HuH-7 (cell line): ENCODE results near the gene ST6GALNAC2.
"Not testable (repeated sequence)": the region's sequence is repeated elsewhere in the genome, so short reads cannot be mapped to it uniquely, and the experiment has no call there.

ENCODE experiments used
- DNase-seq: peaks from one replicate; pipeline ENCODE4 v3.0.0; 2011; ENCODE audit warnings: low spot score

Gene ST6GALNAC2

GRCh38 chr17:76570457-76570856, 15.2 kb downstream of the ST6GALNAC2 start:
- DNase-seq, result no peak

- DNase-seq, result no peak
These were observed 15.9 kb downstream of the ST6GALNAC2 start for GRCh38 chr17:76569607-76570279.

GRCh38 chr17:76568811-76569221, 16.8 kb downstream of the ST6GALNAC2 start:
- no peak for DNase-seq

- DNase-seq, result no peak
These were observed 17.8 kb downstream of the ST6GALNAC2 start for GRCh38 chr17:76567634-76568432.

- DNase-seq, result no peak
These were observed 18.6 kb downstream of the ST6GALNAC2 start for GRCh38 chr17:76566988-76567431.

- no peak for DNase-seq
These were observed 19.1 kb downstream of the ST6GALNAC2 start for GRCh38 chr17:76566613-76566943.

GRCh38 chr17:76565728-76566612, 19.7 kb downstream of the ST6GALNAC2 start:
- no peak for DNase-seq

- not testable (repeated sequence) for DNase-seq
These were observed 20.5 kb downstream of the ST6GALNAC2 start for GRCh38 chr17:76564991-76565727.

- not testable (repeated sequence) for DNase-seq
These were observed 22.3 kb downstream of the ST6GALNAC2 start for GRCh38 chr17:76563359-76563758.

- DNase-seq, result no peak
These were observed 22.9 kb downstream of the ST6GALNAC2 start for GRCh38 chr17:76562734-76563148.

GRCh38 chr17:76561799-76562268, 23.8 kb downstream of the ST6GALNAC2 start:
- DNase-seq, result no peak

GRCh38 chr17:76561332-76561731, 24.3 kb downstream of the ST6GALNAC2 start:
- DNase-seq, result no peak

GRCh38 chr17:76560877-76561221, 24.8 kb downstream of the ST6GALNAC2 start:
- DNase-seq, result no peak

GRCh38 chr17:76560036-76560876, 25.4 kb downstream of the ST6GALNAC2 start:
- DNase-seq, result no peak

- not testable (repeated sequence) for DNase-seq
These were observed 26.2 kb downstream of the ST6GALNAC2 start for GRCh38 chr17:76559460-76559859.

- DNase-seq, result no peak
These were observed 27.2 kb downstream of the ST6GALNAC2 start for GRCh38 chr17:76558198-76559095.

- DNase-seq, result peak; percentile 84
These were observed 28.1 kb downstream of the ST6GALNAC2 start for GRCh38 chr17:76557368-76558197.

- DNase-seq, result no peak
These were observed 28.8 kb downstream of the ST6GALNAC2 start for GRCh38 chr17:76556765-76557367.
